ENCODE data around the gene PLEKHA7.

Gene PLEKHA7

DNA sequence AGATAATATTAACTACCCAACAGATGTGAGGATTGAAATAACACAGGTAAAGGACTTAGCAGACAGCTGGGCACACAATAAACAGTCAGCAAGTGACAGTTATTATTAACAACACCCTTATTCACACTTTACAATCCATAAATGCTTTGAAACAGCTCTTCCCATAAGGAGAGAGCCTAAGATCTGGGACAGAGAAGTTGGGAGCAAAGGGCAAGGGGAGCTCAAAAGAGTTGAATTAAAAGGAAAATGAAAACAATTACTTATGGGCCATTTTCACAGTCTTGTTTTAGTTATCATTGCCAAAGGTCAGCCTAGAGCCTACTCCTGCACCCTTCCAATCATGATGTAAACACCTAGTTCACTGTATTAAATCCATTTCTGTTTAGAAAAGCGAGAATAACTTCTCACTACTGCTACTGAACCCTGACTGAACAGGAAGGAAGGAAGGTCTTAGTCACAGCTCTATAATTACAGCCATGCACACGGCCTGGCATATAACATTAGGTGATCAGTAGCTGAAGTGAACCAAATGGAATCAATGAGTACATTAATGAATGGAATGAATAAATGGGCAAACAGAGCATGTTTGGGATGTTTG, 111.3 kb downstream of the PLEKHA7 start:
- no peak overlapping the region for H3K4me3 ChIP-seq (ENCODE audit: low read depth, low read length)
- no peak overlapping the region for H3K27ac ChIP-seq
- no peak for TF ChIP-seq CTCF (IDR thresholded peaks at IDR 0.05; ENCODE audit: low read depth, low read length)
- H3K9me3 ChIP-seq (ENCODE audit: severe bottlenecking) = no peaks in the 10 kb centered on the region
- no peaks in the 10 kb centered on the region; the same call in 1 of the 2 replicates for H3K36me3 ChIP-seq
- no peaks in the 10 kb centered on the region for H3K27me3 ChIP-seq (ENCODE audit: insufficient read depth, low read depth, severe bottlenecking)
- DNase-seq = no peak

DNA sequence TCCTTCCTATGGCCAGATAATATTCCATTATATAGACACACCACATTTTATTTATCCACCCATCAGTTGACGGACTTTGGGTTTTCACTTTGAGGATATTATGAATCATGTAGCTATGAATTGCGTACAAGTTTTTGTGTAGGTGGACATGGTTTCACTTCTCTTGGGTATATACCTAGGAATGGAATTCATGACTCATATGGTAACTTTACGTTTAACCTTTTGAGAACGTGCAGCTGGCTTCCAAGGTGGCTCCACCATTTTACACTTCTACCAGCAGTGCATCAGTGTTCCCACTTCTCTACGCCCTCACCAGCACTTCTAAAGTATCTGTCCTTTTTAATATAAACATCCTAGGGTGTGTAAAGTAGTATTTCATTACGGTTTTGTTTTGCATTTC, 112.0 kb downstream of the PLEKHA7 start:
- TF ChIP-seq CTCF (IDR thresholded peaks at IDR 0.05; ENCODE audit: low read depth, low read length) = no peak
- no peaks in the 10 kb centered on the region for H3K27me3 ChIP-seq (ENCODE audit: insufficient read depth, low read depth, severe bottlenecking)
- no peak for DNase-seq

DNA sequence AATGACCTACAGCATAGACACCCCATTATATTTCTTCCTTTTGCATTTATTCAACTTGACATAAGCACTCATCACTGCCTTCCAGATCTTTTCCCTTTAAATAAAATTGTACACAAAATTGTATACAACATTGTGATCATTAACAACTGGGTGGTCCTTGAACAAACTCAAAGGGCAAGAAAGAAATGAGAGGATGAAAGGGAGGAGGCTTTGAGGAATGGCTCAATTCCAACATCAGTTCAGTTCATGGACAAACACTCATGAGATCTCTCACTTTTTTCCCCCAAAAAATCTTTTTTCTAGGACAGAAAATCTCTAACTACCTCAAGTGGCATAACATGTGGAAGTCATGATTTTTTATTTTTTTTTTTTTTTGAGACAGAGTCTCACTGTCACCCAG, 113.7 kb downstream of the PLEKHA7 start:
- no peaks in the 10 kb centered on the region for H3K9me3 ChIP-seq (ENCODE audit: severe bottlenecking)
- H3K4me3 ChIP-seq (ENCODE audit: low read depth, low read length) = no peak overlapping the region
- TF ChIP-seq CTCF (IDR thresholded peaks at IDR 0.05; ENCODE audit: low read depth, low read length) = no peak
- no peaks in the 10 kb centered on the region for H3K27me3 ChIP-seq (ENCODE audit: insufficient read depth, low read depth, severe bottlenecking)
- no peak for DNase-seq
- no peaks in the 10 kb centered on the region for H3K36me3 ChIP-seq
- H3K27ac ChIP-seq = no peak overlapping the region

More for the DNA sequence above, 112.0 kb downstream of the PLEKHA7 start:
- H3K9me3 ChIP-seq (ENCODE audit: severe bottlenecking) = no peaks in the 10 kb centered on the region
- H3K27ac ChIP-seq = no peak overlapping the region
- no peaks in the 10 kb centered on the region; the same call in 1 of the 2 replicates for H3K36me3 ChIP-seq
- H3K4me3 ChIP-seq (ENCODE audit: low read depth, low read length) = no peak overlapping the region

- no peaks in the 10 kb centered on the region for H3K27me3 ChIP-seq (ENCODE audit: insufficient read depth, low read depth, severe bottlenecking)
- H3K9me3 ChIP-seq (ENCODE audit: severe bottlenecking) = no peaks in the 10 kb centered on the region
- no peak for TF ChIP-seq CTCF (IDR thresholded peaks at IDR 0.05; ENCODE audit: low read depth, low read length)
- no peaks in the 10 kb centered on the region for H3K36me3 ChIP-seq
- DNase-seq = no peak
- H3K27ac ChIP-seq = no peak overlapping the region
- no peak overlapping the region for H3K4me3 ChIP-seq (ENCODE audit: low read depth, low read length)
Measured at GRCh38 chr11:16899708-16900303, 114.4 kb downstream of the PLEKHA7 start.

GRCh38 chr11:16898274-16898985, 115.8 kb downstream of the PLEKHA7 start:
- H3K27me3 ChIP-seq (ENCODE audit: insufficient read depth, low read depth, severe bottlenecking) = no peaks in the 10 kb centered on the region
- no peaks in the 10 kb centered on the region for H3K9me3 ChIP-seq (ENCODE audit: severe bottlenecking)
- no peaks in the 10 kb centered on the region for H3K36me3 ChIP-seq
- no peak for DNase-seq
- no peak overlapping the region for H3K4me3 ChIP-seq (ENCODE audit: low read depth, low read length)
- H3K27ac ChIP-seq = no peak overlapping the region
- TF ChIP-seq CTCF (IDR thresholded peaks at IDR 0.05; ENCODE audit: low read depth, low read length) = no peak

Measured in WERI-Rb-1 (cell line).